Measurements from ENCODE around the gene ASCL5.

- no peak for TF ChIP-seq CTCF (conservative IDR thresholded peaks at IDR 0.05; ENCODE audit: low read depth, low read length)
- TF ChIP-seq EZH2 (IDR thresholded peaks at IDR 0.05; ENCODE audit: borderline replicate concordance, low read depth, low read length, poor library complexity, severe bottlenecking): no peak
Observed at GRCh38 chr1:201110616-201111015, 16.4 kb downstream of the ASCL5 start.
